ELF-1 (cell line): ENCODE measurements around the gene NISCH.

ENCODE experiments used
- DNase-seq: peaks from one replicate; pipeline ENCODE4 v3.0.0-alpha.2; 2016; ENCODE audit warnings: low read depth, low spot score

The NISCH gene

DNA sequence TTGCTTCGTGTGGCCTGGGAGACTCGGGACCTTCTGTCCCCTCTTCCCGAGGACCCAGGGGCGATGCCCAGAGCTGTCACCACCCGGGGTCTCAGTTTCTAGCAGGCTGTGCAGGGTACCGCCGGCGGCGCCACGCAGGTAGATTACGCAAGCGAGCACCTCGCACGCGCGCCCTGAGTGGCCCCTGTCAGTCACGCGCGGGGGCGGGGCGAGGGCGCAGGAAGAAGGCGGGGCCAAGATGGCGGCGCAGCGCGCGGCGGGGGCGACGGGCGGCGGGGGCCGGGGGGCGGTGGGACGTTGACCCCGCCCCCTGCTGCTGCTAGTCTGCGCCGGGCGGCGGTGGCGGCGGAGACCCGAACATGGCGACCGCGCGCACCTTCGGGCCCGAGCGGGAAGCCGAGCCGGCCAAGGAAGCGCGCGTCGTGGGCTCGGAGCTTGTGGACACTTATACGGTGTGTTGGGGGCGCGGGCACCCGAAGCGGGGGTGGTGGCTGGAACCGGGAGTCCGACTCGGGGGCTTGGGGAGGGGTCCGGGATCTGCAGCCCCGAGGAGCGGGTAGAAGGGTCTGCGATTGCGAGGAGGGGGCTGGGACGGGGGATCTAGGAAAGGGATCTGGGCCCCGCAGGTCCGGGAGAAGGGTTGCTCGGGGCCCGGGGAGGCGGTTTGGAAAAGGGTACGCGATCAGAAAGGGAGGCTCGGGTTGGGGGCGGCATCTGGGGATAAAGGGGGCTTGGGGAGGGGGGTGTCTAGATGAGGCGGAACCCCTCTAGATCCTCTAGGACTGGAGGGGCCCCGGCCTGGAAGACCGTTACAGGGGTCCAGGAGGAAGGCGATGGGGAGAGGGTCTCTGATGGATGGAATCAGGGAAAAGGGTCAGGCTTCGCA lies at the start of gene NISCH:
Gene NISCH, plus strand, starts transcription at position 322 of the 886 bp plus-strand sequence. Its CDS starts 38 bp downstream, at position 360.
- DNase-seq, result peak; percentile 69

GRCh38 chr3:52406231-52406661 lies 49.2 kb upstream of the NISCH start:
- no peak for DNase-seq

DNA sequence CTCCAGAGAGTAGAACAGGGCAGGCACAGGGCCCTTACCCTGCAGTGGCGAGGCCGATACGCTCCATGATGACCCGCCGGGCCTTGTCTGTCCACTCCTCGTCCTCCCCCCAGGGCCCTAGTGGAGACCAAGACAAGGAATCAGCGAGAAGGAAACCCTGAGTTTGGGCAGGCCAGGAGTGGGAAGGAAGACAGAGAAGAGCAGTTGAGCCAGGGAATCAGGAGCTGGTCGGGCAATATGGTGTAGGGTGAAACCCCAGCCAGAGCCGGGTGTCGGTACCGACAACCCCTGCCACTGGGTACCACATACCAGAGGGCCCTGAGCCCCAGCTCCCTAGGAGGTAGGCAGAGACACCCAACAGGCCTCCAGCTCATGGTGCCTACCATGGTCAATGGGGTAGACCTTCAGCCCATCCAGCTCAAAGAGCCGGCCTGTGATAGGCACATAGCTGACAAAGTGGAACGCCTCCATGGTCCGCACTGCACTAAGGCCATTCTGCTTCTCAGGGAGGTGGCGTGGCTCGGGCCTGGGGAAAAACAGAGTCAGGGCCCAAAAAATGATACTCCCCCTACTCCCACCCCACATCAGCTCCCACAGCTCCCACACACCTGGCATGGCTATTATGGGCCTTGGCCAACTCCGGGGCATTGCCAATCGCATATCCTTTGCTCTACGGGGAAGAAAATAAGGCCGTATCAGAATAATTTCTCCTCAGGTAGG lies 48.5 kb upstream of the NISCH start:
- DNase-seq, result no peak

- DNase-seq, result no peak
Observed at GRCh38 chr3:52407779-52408178, 47.6 kb upstream of the NISCH start.

GRCh38 chr3:52408466-52408865 lies 46.9 kb upstream of the NISCH start:
- DNase-seq, result no peak

DNA sequence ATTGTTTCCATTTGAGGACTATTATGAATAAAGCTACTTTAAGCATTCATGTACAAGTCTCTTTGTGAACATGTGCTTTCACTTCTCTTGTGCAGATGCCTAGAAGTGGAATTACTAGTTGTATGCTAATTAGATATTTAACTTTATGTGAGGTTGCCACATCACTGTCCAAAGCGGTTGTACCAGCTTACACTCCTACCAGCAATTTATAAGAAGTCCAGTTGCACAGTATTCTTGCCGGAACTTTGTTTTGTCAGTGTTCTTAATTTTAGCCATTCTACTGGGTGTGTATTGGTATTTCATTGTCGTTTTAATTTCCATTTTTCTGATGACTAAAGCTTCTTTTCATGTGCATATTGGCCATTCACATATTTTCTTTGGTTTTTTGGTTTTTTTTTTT lies 39.6 kb upstream of the NISCH start:
- no peak for DNase-seq

DNA sequence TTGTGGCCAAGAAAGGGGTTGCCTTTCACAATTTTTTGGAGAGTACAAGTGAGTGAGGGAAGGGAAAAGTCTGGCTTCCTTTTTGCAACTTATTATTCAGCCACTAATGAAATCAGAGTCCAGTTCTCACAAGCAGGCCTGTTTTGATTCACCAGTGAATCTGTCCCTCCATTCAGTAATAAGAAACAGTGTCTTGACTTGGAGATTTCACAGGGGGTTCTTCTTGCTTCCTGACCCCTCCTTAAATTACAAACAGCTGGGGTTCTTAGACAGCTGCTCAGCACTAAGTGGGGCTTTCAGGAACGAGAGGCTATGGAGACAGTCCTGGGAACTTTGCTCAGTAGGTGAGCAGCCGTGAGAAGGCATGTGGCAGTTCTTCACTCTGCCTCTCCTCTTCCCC lies 35.0 kb upstream of the NISCH start:
- no peak for DNase-seq

GRCh38 chr3:52422669-52423068 lies 32.7 kb upstream of the NISCH start:
- no peak for DNase-seq

DNA sequence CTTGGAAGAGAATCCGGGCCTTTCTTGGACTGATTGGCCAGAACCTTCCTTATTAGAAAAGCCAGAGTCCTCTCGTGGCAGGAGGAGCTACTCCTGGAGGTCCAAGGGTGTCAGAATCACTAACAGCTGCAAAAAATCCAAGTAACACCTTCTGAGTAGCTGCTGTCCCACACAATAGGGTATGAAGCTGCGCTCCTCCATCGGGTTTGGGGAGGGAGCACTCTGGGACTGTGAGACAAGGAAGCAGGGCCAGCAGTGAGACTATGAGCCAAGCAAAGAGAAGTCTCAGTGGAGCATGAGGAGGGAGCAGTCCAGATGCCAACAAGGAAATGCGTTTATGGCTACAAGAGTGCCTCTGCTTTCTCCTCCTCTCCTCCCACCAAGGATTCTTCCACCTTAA lies 32.2 kb upstream of the NISCH start:
- DNase-seq, result no peak

DNA sequence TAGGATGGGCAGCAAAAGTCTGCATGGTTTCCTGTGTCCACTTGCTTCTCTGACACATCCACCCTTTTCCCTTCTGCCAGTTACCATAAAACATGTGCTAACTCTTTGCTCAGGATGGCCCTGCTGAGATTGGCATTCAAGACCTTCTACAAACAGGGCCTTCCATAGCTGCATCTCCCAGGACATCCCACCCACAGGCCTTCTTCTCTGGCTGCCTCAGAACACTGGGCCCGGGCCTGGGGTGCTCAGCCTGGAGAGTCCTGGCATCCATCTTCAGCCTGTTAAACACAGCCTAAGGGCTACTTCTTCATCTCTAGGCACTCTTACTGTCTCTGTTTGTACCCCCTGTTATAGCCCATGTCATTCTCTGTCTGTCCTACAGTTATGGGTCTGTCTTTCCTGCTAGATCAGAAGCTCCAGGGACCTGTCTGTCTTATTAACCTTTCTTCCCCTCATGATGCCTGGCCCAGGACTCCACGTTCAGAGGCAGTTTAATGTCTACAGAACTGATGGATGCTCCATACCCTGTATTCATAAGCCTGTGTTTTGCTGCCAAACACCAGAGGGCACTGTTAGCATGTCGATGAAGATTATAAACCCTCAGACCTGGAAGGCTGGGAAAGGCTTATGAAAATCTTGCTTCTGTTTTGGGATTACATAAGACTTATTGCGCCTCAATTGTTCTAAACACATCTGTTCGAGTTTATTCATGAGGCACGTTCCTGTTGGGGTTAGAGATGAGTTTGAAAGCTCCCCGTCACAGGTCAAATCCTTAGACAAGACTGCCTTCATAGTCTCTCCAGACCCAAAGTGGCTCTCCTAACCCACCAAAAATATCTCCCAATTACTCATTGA lies 27.0 kb upstream of the NISCH start:
- DNase-seq, result no peak

DNA sequence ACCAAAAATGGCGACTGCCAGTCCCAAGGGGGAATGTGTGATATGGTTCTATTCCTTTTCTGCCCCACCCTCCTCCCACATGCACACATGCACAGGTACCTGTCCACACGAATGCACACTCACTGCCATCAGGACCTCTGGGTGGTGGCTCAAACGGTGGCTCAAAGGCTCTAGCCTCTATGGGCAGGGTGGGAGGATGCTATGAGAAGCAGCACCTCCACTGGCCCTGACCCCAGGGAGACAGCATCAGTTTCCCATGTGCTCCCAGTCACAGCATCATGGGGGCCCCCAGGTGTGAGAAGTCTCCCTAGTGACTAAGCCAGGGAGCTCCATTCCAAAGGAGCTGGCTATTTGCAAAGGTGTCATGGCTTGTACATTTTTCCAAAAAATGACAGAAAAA lies 26.4 kb upstream of the NISCH start:
- DNase-seq, result no peak

GRCh38 chr3:52429779-52430415 lies 25.5 kb upstream of the NISCH start:
- peak; percentile 16 for DNase-seq

- DNase-seq, result no peak
Observed at GRCh38 chr3:52430416-52430810, 25.0 kb upstream of the NISCH start.

GRCh38 chr3:52431459-52432223 lies 23.8 kb upstream of the NISCH start:
- no peak for DNase-seq

DNA sequence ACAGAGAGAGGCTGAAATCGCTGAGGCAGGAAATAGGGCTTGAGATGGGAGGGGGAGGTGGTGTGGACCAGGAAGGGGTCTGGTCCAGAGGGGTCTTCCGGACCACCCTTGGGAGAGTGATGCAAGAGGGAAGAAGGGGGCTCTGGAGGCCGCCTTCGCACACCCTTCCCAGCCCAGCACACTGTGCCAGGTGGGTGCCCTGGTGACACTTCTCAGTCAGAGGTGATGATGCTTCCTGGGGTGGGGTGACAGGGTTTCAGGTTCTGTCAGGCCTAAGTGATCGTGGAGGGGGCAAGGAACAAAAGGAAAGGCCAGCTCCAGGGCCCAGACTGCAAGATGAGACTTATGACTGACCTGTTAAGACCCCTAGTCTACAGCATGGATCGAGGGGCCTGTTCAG lies 23.2 kb upstream of the NISCH start:
- DNase-seq, result no peak

DNA sequence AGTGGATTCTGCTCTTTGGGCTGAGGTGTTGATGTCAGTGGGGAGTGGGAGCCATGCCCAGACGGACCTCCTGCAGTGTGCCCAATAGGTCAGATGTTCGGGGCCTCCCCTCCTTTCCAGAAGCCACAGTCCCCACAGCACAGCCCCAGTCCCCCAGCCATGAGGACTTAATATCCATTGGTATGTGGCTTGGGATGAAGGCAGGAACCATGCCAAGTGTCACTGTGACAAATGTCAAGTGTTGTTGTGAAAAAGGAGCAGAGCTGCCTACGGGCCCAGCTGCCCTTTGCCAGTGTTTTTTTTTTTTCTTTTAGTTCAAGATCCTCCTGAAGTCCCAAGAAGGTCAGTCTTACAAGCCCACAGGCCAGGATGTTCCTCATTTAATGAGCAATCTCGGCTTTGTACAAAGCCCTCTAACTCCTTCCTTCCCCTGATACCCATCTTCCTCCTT lies 22.7 kb upstream of the NISCH start:
- DNase-seq, result no peak

DNA sequence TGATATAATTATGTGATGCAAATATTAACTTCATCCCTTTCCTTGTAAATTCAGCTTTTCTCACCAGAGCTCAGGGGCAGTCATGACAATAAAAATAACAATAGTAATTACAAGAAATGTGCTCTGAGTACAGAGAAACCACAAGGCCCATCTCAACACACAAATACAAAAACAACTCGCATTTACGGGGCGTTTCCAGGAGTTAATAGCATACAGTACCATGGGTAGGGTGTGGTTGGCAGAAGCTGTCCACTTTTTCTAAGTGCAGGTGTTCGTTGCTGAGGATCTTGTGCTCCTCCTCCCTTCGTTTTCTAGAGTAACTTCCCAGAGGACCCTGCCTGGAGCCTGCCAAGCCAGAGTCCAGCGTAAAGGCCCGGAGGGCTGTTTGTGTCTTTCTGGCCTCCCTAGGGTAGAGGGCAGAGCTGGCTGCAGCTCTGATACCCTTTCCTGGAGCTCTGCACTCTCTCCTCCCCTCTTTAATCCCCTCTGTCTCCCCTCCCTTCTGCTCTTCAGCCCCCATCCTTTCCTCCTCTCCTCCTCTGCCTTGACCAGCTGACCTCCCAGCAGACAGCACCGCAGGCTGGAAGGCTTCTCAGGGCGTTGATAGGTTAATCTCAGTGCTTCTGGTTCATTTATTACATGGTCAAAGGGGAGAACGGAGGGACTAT lies 21.9 kb upstream of the NISCH start:
- peak; percentile 46 for DNase-seq

DNA sequence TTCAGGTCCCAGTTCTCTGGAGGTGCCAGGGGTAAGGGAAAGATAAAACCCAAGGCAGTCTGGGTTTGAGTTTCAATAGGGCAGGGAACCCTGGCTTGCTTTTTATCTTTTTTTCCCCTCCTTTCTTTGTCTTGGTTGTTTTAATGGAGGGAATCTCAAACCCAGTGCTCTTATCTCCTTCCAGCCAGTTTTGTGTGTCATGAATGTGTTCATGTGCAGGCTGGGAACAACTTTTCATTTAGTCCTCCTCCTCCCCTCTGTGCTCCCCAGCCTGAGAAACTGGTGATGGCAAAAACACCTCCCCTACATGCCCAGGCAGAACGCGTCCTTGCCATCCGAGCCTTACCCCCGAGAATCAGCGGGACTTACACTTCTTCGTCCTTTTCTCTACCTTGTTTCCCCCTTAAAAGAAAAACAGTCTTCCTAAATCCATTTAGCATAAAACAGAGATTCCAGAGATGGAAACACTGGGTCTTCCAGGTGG lies 21.4 kb upstream of the NISCH start:
- DNase-seq, result no peak

DNA sequence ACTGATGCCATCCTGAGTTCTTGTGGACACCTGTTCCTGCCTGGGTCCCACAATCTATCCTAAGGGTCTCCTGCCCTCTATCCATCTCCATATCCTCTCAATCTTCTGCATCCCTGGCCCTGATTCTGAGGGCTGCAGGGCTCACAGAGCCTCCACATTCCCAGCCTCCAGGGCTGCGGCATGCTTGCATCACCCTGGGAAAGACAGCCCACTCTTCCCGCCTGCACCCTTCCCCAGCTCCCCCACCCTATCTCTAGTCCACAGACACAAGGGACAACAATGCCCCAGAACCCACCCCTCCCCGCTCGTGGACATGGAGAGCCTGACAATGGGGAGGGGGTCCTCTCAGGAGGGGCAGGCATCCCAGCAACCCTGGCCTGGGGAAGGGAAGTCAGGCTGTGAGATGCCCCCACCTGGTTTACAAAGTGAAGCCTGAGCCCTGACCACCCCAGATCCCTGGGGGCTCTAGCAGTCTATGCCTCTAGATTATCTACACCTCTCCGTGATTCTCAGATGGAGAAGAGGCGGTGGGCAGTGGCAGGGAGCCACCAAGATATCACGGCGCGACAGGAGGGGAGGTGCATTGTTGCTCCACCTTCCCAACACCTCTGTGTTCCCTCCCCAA lies 20.8 kb upstream of the NISCH start:
- DNase-seq, result no peak
